Keratinocyte (primary cell): ENCODE results near the gene DDX41. TPM values are rescaled to one million over a fixed set of nuclear protein-coding genes. Genes with fewer than 3 reads are reported as not detected.

Source experiments
- DNase-seq: peaks from one replicate; pipeline ENCODE4 v3.0.0-alpha.2; 2011; ENCODE audit warnings: low read depth, missing footprints, low spot score
- FAIRE-seq: peaks from 2 replicates; lab custom pipeline; 2011; peaks lifted over from hg19 to GRCh38; lab: Jason Lieb, UNC
- H2AFZ ChIP-seq: 2 replicates; pipeline ENCODE4 v1.6.0; 2012; ENCODE audit warnings: low read length, control low read depth, inconsistent platforms; ENCODE audit not compliant: control insufficient read depth
- H3K27ac ChIP-seq: 2 replicates; pipeline ENCODE4 v1.5.1; 2011; ENCODE audit warnings: low read length; ENCODE audit not compliant: control insufficient read depth, insufficient read depth
- H3K27me3 ChIP-seq: 3 replicates; pipeline ENCODE4 v1.6.0; 2011; ENCODE audit warnings: low read length; ENCODE audit not compliant: control insufficient read depth, insufficient read depth; ENCODE audit errors: extremely low read depth
- H3K36me3 ChIP-seq, 2 experiments: 2 replicates in 1 of 2; 3 replicates in 1 of 2; pipeline ENCODE4 v1.5.1; 2011; ENCODE audit warnings: low read length in 2 of 2, mild to moderate bottlenecking in 1 of 2; ENCODE audit not compliant: control insufficient read depth in 2 of 2, insufficient read depth in 2 of 2; ENCODE audit errors: extremely low read depth in 1 of 2
- H3K4me1 ChIP-seq: 3 replicates; pipeline ENCODE4 v1.5.1; 2011; ENCODE audit warnings: low read length; ENCODE audit not compliant: control insufficient read depth, insufficient read depth; ENCODE audit errors: extremely low read depth
- H3K4me2 ChIP-seq: 3 replicates; pipeline ENCODE4 v1.6.0; 2011; ENCODE audit warnings: low read depth, low read length; ENCODE audit not compliant: control insufficient read depth, insufficient read depth; ENCODE audit errors: extremely low read depth
- H3K4me3 ChIP-seq, 3 experiments: fragments of 200-600 bp in 1 of 3; sonication (generic) in 1 of 3; 2 replicates in 2 of 3; 3 replicates in 1 of 3; pipeline ENCODE4 v1.5.1; 2011 to 2016; ENCODE audit warnings: low read length in 3 of 3, mild to moderate bottlenecking in 3 of 3, control low read depth in 2 of 3, inconsistent platforms in 1 of 3, low read depth in 1 of 3, mixed read lengths in 1 of 3, mixed run types in 1 of 3, moderate library complexity in 1 of 3; ENCODE audit not compliant: control insufficient read depth in 2 of 3, insufficient read depth in 2 of 3; ENCODE audit errors: extremely low read depth in 1 of 3
- H3K79me2 ChIP-seq: 2 replicates; pipeline ENCODE4 v1.6.0; 2012; ENCODE audit warnings: low read length; ENCODE audit not compliant: control insufficient read depth, insufficient read depth
- H3K9ac ChIP-seq: 3 replicates; pipeline ENCODE4 v1.6.0; 2011; ENCODE audit warnings: low read length; ENCODE audit not compliant: control insufficient read depth, insufficient read depth; ENCODE audit errors: extremely low read depth
- H3K9me1 ChIP-seq: 3 replicates; pipeline ENCODE4 v1.6.0; 2011; ENCODE audit warnings: low read length; ENCODE audit not compliant: control insufficient read depth, insufficient read depth; ENCODE audit errors: extremely low read depth
- H3K9me3 ChIP-seq: 2 replicates; pipeline ENCODE4 v1.5.1; 2012; ENCODE audit warnings: low read depth, low read length; ENCODE audit not compliant: control insufficient read depth
- H4K20me1 ChIP-seq: 3 replicates; pipeline ENCODE4 v1.6.0; 2011; ENCODE audit warnings: low read length; ENCODE audit not compliant: control insufficient read depth, insufficient read depth; ENCODE audit errors: extremely low read depth
- CTCF ChIP-seq, 3 experiments: IDR thresholded peaks in 1 of 3; conservative IDR thresholded peaks in 1 of 3; optimal IDR thresholded peaks in 1 of 3; 2 replicates in 2 of 3; 3 replicates in 1 of 3; pipeline versions ENCODE3 to v1.5.1; 2011; ENCODE audit warnings: low read length in 3 of 3, mild to moderate bottlenecking in 3 of 3, moderate library complexity in 2 of 3, control low read depth in 1 of 3, inconsistent platforms in 1 of 3; ENCODE audit not compliant: insufficient read depth in 2 of 3; ENCODE audit errors: extremely low read depth in 1 of 3
- EZH2 ChIP-seq: IDR thresholded peaks from one replicate; pipeline ENCODE4 v1.6.1; 2012; ENCODE audit warnings: inconsistent platforms, mild to moderate bottlenecking, low read length, moderate library complexity
- dilution Hi-C: fragments of 300-500 bp; cut with MboI; formaldehyde crosslinking; loops from one replicate; pipeline ENCODE4 v1.7.0; 2020; ENCODE audit warnings: low sequenced_read_pairs; ENCODE audit not compliant: extremely low pct_ligation_motif_present
- polyA plus RNA-seq, 5 experiments: library from polyadenylated mRNA; depleted of rRNA in 3 of 5; stranded (reverse) in 3 of 5; stranded (forward) in 1 of 5; unstranded in 1 of 5; fragments of >200 nt; gene quantifications; 1 replicate in 1 of 5; 2 replicates in 3 of 5; 3 replicates in 1 of 5; pipeline versions ENCODE4 v1.2.1 to v1.2.3, GENCODE V29; 2011 to 2012; ENCODE audit warnings: missing spikeins in 2 of 5, low read depth in 1 of 5, low replicate concordance in 1 of 5

Gene DDX41
- polyA plus RNA-seq, 1 donor (not counting 4 experiments of a cell fraction or from before 2014, with no cell fraction given): 71.3 TPM

GRCh38 chr5:177512736-177513380, 3.9 kb downstream of the DDX41 start:
- Histone ChIP-seq H3K27ac (no peak overlapping the region), H3K4me2 (no peak overlapping the region), H3K36me3 (peaks cover 31 to 43% of the 10 kb centered on the region in 2 experiments), H3K27me3 (no peaks in the 10 kb centered on the region), H3K79me2 (peaks cover 24% of the 10 kb centered on the region), H3K9ac (no peak overlapping the region), H4K20me1 (no peaks in the 10 kb centered on the region), H3K9me3 (no peaks in the 10 kb centered on the region), H3K9me1 (no peaks in the 10 kb centered on the region), H3K4me3 (no peak overlapping the region), H2AFZ (no peak overlapping the region), H3K4me1 (peaks cover 8% of the 10 kb centered on the region)
- TF ChIP-seq CTCF (optimal IDR thresholded peaks at IDR 0.05 in 1 of 3, IDR thresholded peaks at IDR 0.05 in 1 of 3, conservative IDR thresholded peaks at IDR 0.05 in 1 of 3; ENCODE audit: extremely low read depth in 1 of 3, insufficient read depth in 2 of 3, low read length in 3 of 3) (no peak), EZH2 (no peak)
- FAIRE-seq (no peak), DNase-seq (no peak)
- dilution Hi-C loops: no loop called here

GRCh38 chr5:177511796-177512675, 4.7 kb downstream of the DDX41 start:
- Histone ChIP-seq H3K27ac (no peak overlapping the region), H3K36me3 (peaks cover 33 to 43% of the 10 kb centered on the region in 2 experiments), H3K79me2 (peaks cover 24% of the 10 kb centered on the region), H3K4me1 (peaks cover 8% of the 10 kb centered on the region), H3K9ac (no peak overlapping the region), H3K27me3 (no peaks in the 10 kb centered on the region), H3K4me2 (no peak overlapping the region), H3K9me3 (no peaks in the 10 kb centered on the region), H3K4me3 (no peak overlapping the region), H2AFZ (no peak overlapping the region), H3K9me1 (no peaks in the 10 kb centered on the region), H4K20me1 (no peaks in the 10 kb centered on the region)
- no peak for TF ChIP-seq EZH2
- DNase-seq (no peak), FAIRE-seq (no peak)
- dilution Hi-C loops: no loop called here
